ENCODE data around the gene SMLR1.

Gene SMLR1

GRCh38 chr6:130869681-130870080 is 42.5 kb downstream of the SMLR1 start:
- peaks cover 0 to 4% of the 10 kb centered on the region in 2 donors for H3K36me3 ChIP-seq (ENCODE audit: control insufficient read depth in 2 of 2, insufficient read depth in 2 of 2, low read length in 2 of 2)

GRCh38 chr6:130870179-130870880 is 43.1 kb downstream of the SMLR1 start:
- H3K27me3 ChIP-seq (ENCODE audit: control insufficient read depth in 2 of 2, insufficient read depth in 2 of 2, low read length in 2 of 2), result no peaks in the 10 kb centered on the region
- H3K27ac ChIP-seq (ENCODE audit: low read depth in 2 of 2, low read length in 2 of 2), result no peak overlapping the region
- no peak overlapping the region for H3K9ac ChIP-seq (ENCODE audit: low read depth in 1 of 2, low read length in 2 of 2)
- H3K4me1 ChIP-seq (ENCODE audit: control insufficient read depth in 2 of 2, insufficient read depth in 2 of 2, low read length in 2 of 2), result no peaks in the 10 kb centered on the region
- peaks cover 0 to 2% of the 10 kb centered on the region in 2 donors for H3K36me3 ChIP-seq (ENCODE audit: control insufficient read depth in 2 of 2, insufficient read depth in 2 of 2, low read length in 2 of 2)
- H3K4me3 ChIP-seq (ENCODE audit: low read length in 2 of 2), result no peak overlapping the region
- no peaks in the 10 kb centered on the region for H3K9me3 ChIP-seq (ENCODE audit: control insufficient read depth in 2 of 2, low read length in 2 of 2)

More at GRCh38 chr6:130869681-130870080, 42.5 kb downstream of the SMLR1 start:
- no peaks in the 10 kb centered on the region for H3K4me1 ChIP-seq (ENCODE audit: control insufficient read depth in 2 of 2, insufficient read depth in 2 of 2, low read length in 2 of 2)
- no peak overlapping the region for H3K4me3 ChIP-seq (ENCODE audit: low read length in 2 of 2)
- no peaks in the 10 kb centered on the region for H3K9me3 ChIP-seq (ENCODE audit: control insufficient read depth in 2 of 2, low read length in 2 of 2)
- H3K9ac ChIP-seq (ENCODE audit: low read depth in 1 of 2, low read length in 2 of 2), result no peak overlapping the region
- no peaks in the 10 kb centered on the region for H3K27me3 ChIP-seq (ENCODE audit: control insufficient read depth in 2 of 2, insufficient read depth in 2 of 2, low read length in 2 of 2)
- H3K27ac ChIP-seq (ENCODE audit: low read depth in 2 of 2, low read length in 2 of 2), result no peak overlapping the region

DNA sequence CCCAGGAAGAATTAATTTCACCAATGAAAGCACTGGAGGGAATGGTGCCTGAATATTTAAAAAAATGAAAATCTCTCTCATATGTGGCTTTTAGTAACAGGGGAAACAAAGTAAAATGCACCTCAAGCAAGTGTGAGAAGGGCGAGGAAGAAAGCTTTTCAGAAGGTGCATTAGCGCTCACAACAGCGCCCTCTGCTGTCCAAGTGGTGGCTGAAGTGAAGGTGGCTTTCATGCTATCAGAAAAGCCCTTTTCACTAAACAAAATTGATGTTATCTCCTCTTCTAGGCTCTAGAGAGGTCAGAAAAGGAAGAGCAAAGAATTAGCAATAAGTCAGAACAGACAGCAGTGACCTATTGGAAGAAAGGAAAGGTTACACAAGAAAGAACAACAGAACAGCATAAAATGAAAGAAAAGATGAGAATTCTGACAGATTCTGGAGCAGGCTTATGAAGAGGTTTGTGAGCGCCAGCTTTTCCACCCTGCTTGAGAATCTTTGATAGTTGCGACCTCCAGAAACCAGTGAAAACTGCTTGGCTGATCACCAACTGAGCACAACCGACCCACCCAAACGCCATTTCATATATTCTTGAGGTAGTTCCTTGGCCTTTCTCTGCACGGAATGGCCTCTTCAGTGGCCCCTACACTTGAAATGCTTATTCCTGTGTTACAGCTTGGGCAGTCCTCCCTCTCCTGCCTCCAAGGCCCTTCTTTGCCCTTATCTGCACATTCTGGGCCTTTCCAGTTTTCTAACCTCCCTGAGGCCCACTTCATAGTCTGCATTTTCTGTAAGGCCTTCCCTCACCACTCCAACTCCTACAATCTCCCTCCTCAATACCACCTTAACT is 45.3 kb downstream of the SMLR1 start:
- no peak overlapping the region for H3K9ac ChIP-seq (ENCODE audit: low read depth in 1 of 2, low read length in 2 of 2)
- no peak overlapping the region for H3K4me3 ChIP-seq (ENCODE audit: low read length in 2 of 2)
- H3K9me3 ChIP-seq (ENCODE audit: control insufficient read depth in 2 of 2, low read length in 2 of 2), result no peaks in the 10 kb centered on the region
- no peaks in the 10 kb centered on the region for H3K4me1 ChIP-seq (ENCODE audit: control insufficient read depth in 2 of 2, insufficient read depth in 2 of 2, low read length in 2 of 2)
- H3K27me3 ChIP-seq (ENCODE audit: control insufficient read depth in 2 of 2, insufficient read depth in 2 of 2, low read length in 2 of 2), result no peaks in the 10 kb centered on the region
- no peak overlapping the region for H3K27ac ChIP-seq (ENCODE audit: low read depth in 2 of 2, low read length in 2 of 2)
- H3K36me3 ChIP-seq (ENCODE audit: control insufficient read depth in 2 of 2, insufficient read depth in 2 of 2, low read length in 2 of 2), result peaks cover 0 to 2% of the 10 kb centered on the region in 2 donors

DNA sequence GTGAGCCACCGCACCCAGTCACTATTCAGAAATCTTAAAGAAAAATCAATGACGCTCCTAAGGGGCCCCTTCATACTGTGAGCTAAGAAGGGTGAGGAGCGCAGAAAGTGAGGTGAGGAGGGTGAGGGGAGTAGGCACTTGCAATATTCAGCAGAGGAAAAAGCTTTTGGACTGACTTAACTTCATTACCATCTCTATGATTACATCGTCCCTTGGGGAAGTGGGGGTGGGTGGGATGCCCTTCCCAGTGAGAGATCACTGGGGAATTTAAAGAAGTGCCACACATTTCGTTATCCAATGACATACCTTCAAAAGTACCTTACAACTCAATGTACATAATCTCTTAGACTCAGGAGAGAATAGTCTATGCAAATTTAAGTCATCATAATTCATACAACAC is 46.5 kb downstream of the SMLR1 start:
- Histone ChIP-seq H3K36me3 (ENCODE audit: control insufficient read depth in 2 of 2, insufficient read depth in 2 of 2, low read length in 2 of 2) (peaks cover 0 to 2% of the 10 kb centered on the region in 2 donors), H3K4me1 (ENCODE audit: control insufficient read depth in 2 of 2, insufficient read depth in 2 of 2, low read length in 2 of 2) (no peaks in the 10 kb centered on the region), H3K27me3 (ENCODE audit: control insufficient read depth in 2 of 2, insufficient read depth in 2 of 2, low read length in 2 of 2) (no peaks in the 10 kb centered on the region), H3K27ac (ENCODE audit: low read depth in 2 of 2, low read length in 2 of 2) (no peak overlapping the region), H3K9ac (ENCODE audit: low read depth in 1 of 2, low read length in 2 of 2) (no peak overlapping the region), H3K4me3 (ENCODE audit: low read length in 2 of 2) (no peak overlapping the region), H3K9me3 (ENCODE audit: control insufficient read depth in 2 of 2, low read length in 2 of 2) (no peaks in the 10 kb centered on the region)

DNA sequence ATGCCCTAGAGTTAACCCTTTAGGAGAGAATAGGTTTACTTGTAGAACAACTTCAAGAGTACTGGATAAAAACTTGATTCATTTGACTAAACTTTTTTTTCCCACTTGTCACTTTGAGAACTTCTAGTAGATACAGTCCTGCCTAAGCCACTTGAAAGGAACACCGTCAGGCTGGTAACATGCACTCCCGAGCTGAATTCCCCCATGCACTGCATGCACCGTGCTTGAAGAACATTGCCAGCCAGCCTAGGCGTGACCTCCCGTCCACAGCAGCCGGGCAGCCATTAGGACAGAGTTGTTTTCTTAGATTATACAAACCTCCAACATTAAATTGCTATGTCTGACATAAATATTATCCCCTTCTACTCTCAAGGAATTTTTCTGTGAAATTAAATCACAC is 52.6 kb downstream of the SMLR1 start:
- Histone ChIP-seq H3K27me3 (ENCODE audit: control insufficient read depth in 2 of 2, insufficient read depth in 2 of 2, low read length in 2 of 2) (no peaks in the 10 kb centered on the region), H3K4me1 (ENCODE audit: control insufficient read depth in 2 of 2, insufficient read depth in 2 of 2, low read length in 2 of 2) (peaks cover 0 to 3% of the 10 kb centered on the region in 2 donors), H3K4me3 (ENCODE audit: low read length in 2 of 2) (no peak overlapping the region), H3K36me3 (ENCODE audit: control insufficient read depth in 2 of 2, insufficient read depth in 2 of 2, low read length in 2 of 2) (peaks cover 0 to 13% of the 10 kb centered on the region in 2 donors), H3K27ac (ENCODE audit: low read depth in 2 of 2, low read length in 2 of 2) (no peak overlapping the region), H3K9ac (ENCODE audit: low read depth in 1 of 2, low read length in 2 of 2) (no peak overlapping the region), H3K9me3 (ENCODE audit: control insufficient read depth in 2 of 2, low read length in 2 of 2) (no peaks in the 10 kb centered on the region)

- no peak overlapping the region for H3K4me3 ChIP-seq (ENCODE audit: low read length in 2 of 2)
- no peaks in the 10 kb centered on the region for H3K9me3 ChIP-seq (ENCODE audit: control insufficient read depth in 2 of 2, low read length in 2 of 2)
- no peak overlapping the region for H3K27ac ChIP-seq (ENCODE audit: low read depth in 2 of 2, low read length in 2 of 2)
- peaks cover 0 to 3% of the 10 kb centered on the region in 2 donors for H3K4me1 ChIP-seq (ENCODE audit: control insufficient read depth in 2 of 2, insufficient read depth in 2 of 2, low read length in 2 of 2)
- no peaks in the 10 kb centered on the region for H3K27me3 ChIP-seq (ENCODE audit: control insufficient read depth in 2 of 2, insufficient read depth in 2 of 2, low read length in 2 of 2)
- H3K9ac ChIP-seq (ENCODE audit: low read depth in 1 of 2, low read length in 2 of 2), result no peak overlapping the region
- peaks cover 0 to 11% of the 10 kb centered on the region in 2 donors for H3K36me3 ChIP-seq (ENCODE audit: control insufficient read depth in 2 of 2, insufficient read depth in 2 of 2, low read length in 2 of 2)
Measured at GRCh38 chr6:130882370-130882769, 55.2 kb downstream of the SMLR1 start.

DNA sequence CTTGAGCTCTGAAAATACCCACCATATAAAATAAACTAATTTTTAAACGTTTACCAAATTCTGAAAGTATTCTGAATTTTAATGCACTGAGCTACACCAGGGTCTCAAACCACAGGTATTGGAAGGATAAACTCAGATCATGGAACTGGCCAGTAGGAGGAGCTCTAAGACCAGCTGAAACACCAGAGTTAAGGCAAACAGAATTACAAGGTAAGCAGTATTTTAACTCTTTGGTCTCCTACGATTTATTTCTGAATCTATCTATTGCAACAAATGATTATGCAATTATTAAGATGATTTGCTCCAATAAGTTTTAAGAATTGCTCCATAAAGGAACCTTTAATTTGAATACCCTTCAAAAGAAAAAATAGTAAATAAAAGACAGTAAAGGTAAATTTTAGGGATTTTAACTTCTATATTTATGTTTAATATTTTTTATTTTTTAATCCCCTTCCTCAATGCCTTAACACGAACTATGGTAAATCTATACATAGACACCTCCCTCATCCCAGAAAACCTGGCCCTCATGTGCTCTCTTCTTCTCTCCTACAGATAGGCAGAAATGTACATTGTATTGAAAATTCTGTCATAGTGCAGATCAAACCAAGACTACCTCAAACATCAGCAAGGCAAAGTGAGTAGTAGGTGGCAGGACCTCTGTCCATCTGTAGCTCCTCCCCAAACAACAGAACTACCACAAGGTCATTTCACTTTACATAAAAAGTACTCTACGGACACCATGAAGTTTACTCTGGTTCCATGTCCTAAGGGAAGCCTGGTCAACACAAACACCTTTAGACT is 58.4 kb downstream of the SMLR1 start:
- Histone ChIP-seq H3K27me3 (ENCODE audit: control insufficient read depth in 2 of 2, insufficient read depth in 2 of 2, low read length in 2 of 2) (no peaks in the 10 kb centered on the region), H3K27ac (ENCODE audit: low read depth in 2 of 2, low read length in 2 of 2) (no peak overlapping the region), H3K9ac (ENCODE audit: low read depth in 1 of 2, low read length in 2 of 2) (no peak overlapping the region), H3K9me3 (ENCODE audit: control insufficient read depth in 2 of 2, low read length in 2 of 2) (no peaks in the 10 kb centered on the region), H3K4me3 (ENCODE audit: low read length in 2 of 2) (no peak overlapping the region), H3K36me3 (ENCODE audit: control insufficient read depth in 2 of 2, insufficient read depth in 2 of 2, low read length in 2 of 2) (peaks cover 0 to 4% of the 10 kb centered on the region in 2 donors), H3K4me1 (ENCODE audit: control insufficient read depth in 2 of 2, insufficient read depth in 2 of 2, low read length in 2 of 2) (peaks cover 0 to 3% of the 10 kb centered on the region in 2 donors)
